HepG2 (cell line): Measurements from ENCODE around the gene ADAMTS4. TPM values are rescaled to one million over a fixed set of nuclear protein-coding genes. Genes with fewer than 3 reads are reported as not detected.

Source experiments
- ATAC-seq: fragments of 200-7000 bp; cut with Tn5 transposase; 3 replicates; pipeline ENCODE4 v1.9.1; 2020; ENCODE audit warnings: mild to moderate bottlenecking, moderate library complexity
- BruUV-seq: library from RNA; stranded (reverse); fragments of 400-500 nt; replicated peaks from 2 replicates; lab custom pipeline; 2021; lab: Mats Ljungman, UMichigan
- CTCF ChIA-PET: fragments of 300-600 bp; formaldehyde crosslinking; extraction: SDS; loops from one replicate; lab custom pipeline; 2021; ENCODE audit warnings: low total read pairs, inconsistent platforms, low intra/inter-chr PET ratio; lab: Yijun Ruan, JAX
- POLR2A ChIA-PET: fragments of 350-600 bp; sonication (Branson Sonifier 250); formaldehyde crosslinking; loops from one replicate; lab custom pipeline; 2020; ENCODE audit warnings: antibody characterized with exemption, inconsistent platforms; lab: Yijun Ruan, JAX
- DNase-seq: peaks from one replicate; pipeline ENCODE4 v3.0.0-alpha.2; 2015; ENCODE audit warnings: low spot score
- FAIRE-seq: peaks from 3 replicates; lab custom pipeline; 2011; peaks lifted over from hg19 to GRCh38; lab: Jason Lieb, UNC
- H2AFZ ChIP-seq: one replicate; pipeline ENCODE4 v1.6.1; 2011; ENCODE audit warnings: low read length, inconsistent platforms
- H3K27ac ChIP-seq: fragments of 300-600 bp; 3 replicates; pipeline ENCODE4 v1.8.0; 2011; ENCODE audit warnings: mixed run types, mild to moderate bottlenecking, mixed read lengths, low read length, inconsistent platforms; ENCODE audit not compliant: insufficient read depth; ENCODE audit errors: extremely low read length
- H3K27me3 ChIP-seq, 2 experiments: fragments of 200-600 bp in 1 of 2; 2 replicates in 1 of 2; 3 replicates in 1 of 2; pipeline versions ENCODE4 v1.6.0 to v1.8.0; 2011; ENCODE audit warnings: low read length in 2 of 2, mild to moderate bottlenecking in 2 of 2, moderate library complexity in 2 of 2, inconsistent platforms in 1 of 2; ENCODE audit not compliant: insufficient read depth in 2 of 2, control insufficient read depth in 1 of 2
- H3K36me3 ChIP-seq, 2 experiments: fragments of 200-600 bp in 1 of 2; replicated peaks in 1 of 2; 2 replicates in 1 of 2; 3 replicates in 1 of 2; pipeline versions ENCODE4 v1.5.1 to v1.8.0; 2011; ENCODE audit warnings: low read length in 2 of 2, inconsistent platforms in 1 of 2; ENCODE audit not compliant: insufficient read depth in 2 of 2, control insufficient read depth in 1 of 2
- H3K4me1 ChIP-seq: 2 replicates; pipeline ENCODE4 v1.5.1; 2012; ENCODE audit warnings: low read length, inconsistent platforms; ENCODE audit not compliant: insufficient read depth
- H3K4me2 ChIP-seq: 2 replicates; pipeline ENCODE4 v1.6.0; 2011; ENCODE audit warnings: low read depth, low read length, inconsistent platforms
- H3K4me3 ChIP-seq, 3 experiments: fragments of 200-600 bp in 1 of 3; sonication (generic), shearing (Covaris generic) in 1 of 3; replicated peaks in 1 of 3; 2 replicates each; pipeline ENCODE4 v1.5.1; 2011 to 2016; ENCODE audit warnings: low read length in 3 of 3, inconsistent platforms in 2 of 3, low read depth in 2 of 3, mild to moderate bottlenecking in 2 of 3, control low read depth in 1 of 3, mixed read lengths in 1 of 3; ENCODE audit not compliant: insufficient read depth in 1 of 3
- H3K79me2 ChIP-seq: one replicate; pipeline ENCODE4 v1.6.1; 2011; ENCODE audit warnings: low read length, inconsistent platforms; ENCODE audit not compliant: insufficient read depth
- H3K9ac ChIP-seq: 2 replicates; pipeline ENCODE4 v1.6.0; 2011; ENCODE audit warnings: mild to moderate bottlenecking, low read depth, low read length, inconsistent platforms; ENCODE audit not compliant: insufficient read depth
- H3K9me3 ChIP-seq: 2 replicates; pipeline ENCODE4 v1.5.1; 2012; ENCODE audit warnings: mild to moderate bottlenecking, low read length
- H4K20me1 ChIP-seq: 2 replicates; pipeline ENCODE4 v1.6.0; 2011; ENCODE audit warnings: inconsistent platforms, mild to moderate bottlenecking, low read length, moderate library complexity; ENCODE audit not compliant: insufficient read depth
- ATM ChIP-seq: fragments of 450-650 bp; IDR thresholded peaks from 2 replicates; pipeline ENCODE4 v1.7.1; 2017; ENCODE audit warnings: mild to moderate bottlenecking, borderline replicate concordance
- CHD2 ChIP-seq: IDR thresholded peaks from 2 replicates; pipeline ENCODE4 v1.6.1; 2011; ENCODE audit warnings: low read depth, low read length, improper control_type of control experiment
- ELF3 ChIP-seq: IDR thresholded peaks from 2 replicates; pipeline ENCODE4 v1.6.1; 2016; ENCODE audit warnings: missing genetic modification reagents, missing compliant biosample characterization
- FOXK1 ChIP-seq: sonication (generic); formaldehyde crosslinking; IDR thresholded peaks from 2 replicates; pipeline ENCODE4 v1.4.0; 2020; ENCODE audit warnings: low read depth, missing genetic modification reagents, borderline replicate concordance
- HNRNPUL1 ChIP-seq: fragments of 200-400 bp; formaldehyde crosslinking; IDR thresholded peaks from 2 replicates; pipeline ENCODE4 v1.6.1; 2017; ENCODE audit warnings: low read depth, mild to moderate bottlenecking, low read length, moderate library complexity
- KLF16 ChIP-seq, 2 experiments: sonication (generic) in 1 of 2; formaldehyde crosslinking in 1 of 2; IDR thresholded peaks; 2 replicates each; pipeline versions ENCODE4 v1.6.1 to v1.8.0; 2016 to 2023; ENCODE audit warnings: missing genetic modification reagents in 2 of 2, missing compliant biosample characterization in 1 of 2
- SRSF4 ChIP-seq: fragments of 200-400 bp; formaldehyde crosslinking; IDR thresholded peaks from one replicate; pipeline ENCODE4 v1.6.1; 2018; ENCODE audit warnings: mild to moderate bottlenecking, low read depth, low read length, moderate library complexity; ENCODE audit not compliant: poor library complexity, severe bottlenecking
- STAT5B ChIP-seq: sonication (generic); formaldehyde crosslinking; IDR thresholded peaks from 2 replicates; pipeline ENCODE4 v1.4.0; 2020; ENCODE audit warnings: missing genetic modification reagents
- ZNF101 ChIP-seq: sonication (generic); formaldehyde crosslinking; IDR thresholded peaks from 2 replicates; pipeline ENCODE4 v1.4.0; 2020; ENCODE audit warnings: mild to moderate bottlenecking, low read depth, missing genetic modification reagents, borderline replicate concordance
- ZNF234 ChIP-seq: sonication (generic); formaldehyde crosslinking; conservative IDR thresholded peaks from 2 replicates; pipeline ENCODE4 v1.5.1; 2020; ENCODE audit warnings: mild to moderate bottlenecking, missing genetic modification reagents
- ZNF547 ChIP-seq: sonication (generic); formaldehyde crosslinking; IDR thresholded peaks from 2 replicates; pipeline ENCODE4 v1.5.1; 2020; ENCODE audit warnings: mild to moderate bottlenecking, missing genetic modification reagents
- ZSCAN20 ChIP-seq: sonication (generic); formaldehyde crosslinking; IDR thresholded peaks from 2 replicates; pipeline ENCODE4 v1.4.0; 2020; ENCODE audit warnings: missing genetic modification reagents, mild to moderate bottlenecking, borderline replicate concordance
- WGBS: methylation state at CpG from one replicate; pipeline ENCODE4 v1.1.6; 2017; ENCODE audit warnings: low lambda C conversion rate; 5-methylcytosine and 5-hydroxymethylcytosine counted together
- in situ Hi-C: cut with HindIII; loops from 2 replicates; pipeline ENCODE4 v1.10.0; 2017; ENCODE audit warnings: low pct_unique_long_range_greater_than_20kb; ENCODE audit not compliant: extremely low pct_ligation_motif_present
- intact Hi-C: fragments of 100-400 bp; cut with micrococcal nuclease; formaldehyde crosslinking; loops from one replicate; pipeline ENCODE4 v1.10.0; 2022; ENCODE audit not compliant: unreplicated experiment
- polyA plus RNA-seq, 8 experiments: library from polyadenylated mRNA; depleted of rRNA in 3 of 8; stranded (reverse) in 7 of 8; unstranded in 1 of 8; fragments of >200 nt; fragmentation: Illumina TruSeq in 4 of 8; extraction: Trizol in 4 of 8; gene quantifications; 2 replicates each; pipeline versions ENCODE4 v1.2.1 to v1.2.3, GENCODE V29; 2011 to 2016; ENCODE audit warnings: low read depth in 4 of 8, missing spikeins in 1 of 8, mixed read lengths in 1 of 8; ENCODE audit not compliant: insufficient read depth in 1 of 8
- total RNA-seq, 5 experiments: library from RNA; depleted of rRNA; stranded (reverse); fragments of >200 nt; fragmentation: Illumina TruSeq; extraction: Trizol; gene quantifications; 2 replicates each; pipeline ENCODE4 v1.2.3, GENCODE V29; 2016; ENCODE audit warnings: low read depth in 1 of 5
- TF ChIP-seq, protein P1 (sequence below), 2 experiments: sonication (generic) in 1 of 2; formaldehyde crosslinking in 1 of 2; IDR thresholded peaks; 2 replicates each; pipeline versions ENCODE4 v1.4.0 to v1.6.1; 2018 to 2020; ENCODE audit warnings: missing genetic modification reagents in 2 of 2, borderline replicate concordance in 1 of 2, low read depth in 1 of 2, mild to moderate bottlenecking in 1 of 2, missing biosample characterization in 1 of 2
- TF ChIP-seq, protein P2 (sequence below): sonication (generic); formaldehyde crosslinking; IDR thresholded peaks from 2 replicates; pipeline ENCODE4 v1.5.1; 2020; ENCODE audit warnings: mild to moderate bottlenecking, moderate library complexity, missing genetic modification reagents
- TF ChIP-seq, protein P3 (sequence below): IDR thresholded peaks from 2 replicates; pipeline ENCODE4 v1.6.1; 2012; ENCODE audit warnings: low read length, improper control_type of control experiment

ADAMTS4 gene
- total and polyA plus RNA-seq, 2 of the 13 experiments (the other 11 are each of a cell fraction or from before 2014, with no cell fraction given) = 0.51 to 1.7 TPM

DNA sequence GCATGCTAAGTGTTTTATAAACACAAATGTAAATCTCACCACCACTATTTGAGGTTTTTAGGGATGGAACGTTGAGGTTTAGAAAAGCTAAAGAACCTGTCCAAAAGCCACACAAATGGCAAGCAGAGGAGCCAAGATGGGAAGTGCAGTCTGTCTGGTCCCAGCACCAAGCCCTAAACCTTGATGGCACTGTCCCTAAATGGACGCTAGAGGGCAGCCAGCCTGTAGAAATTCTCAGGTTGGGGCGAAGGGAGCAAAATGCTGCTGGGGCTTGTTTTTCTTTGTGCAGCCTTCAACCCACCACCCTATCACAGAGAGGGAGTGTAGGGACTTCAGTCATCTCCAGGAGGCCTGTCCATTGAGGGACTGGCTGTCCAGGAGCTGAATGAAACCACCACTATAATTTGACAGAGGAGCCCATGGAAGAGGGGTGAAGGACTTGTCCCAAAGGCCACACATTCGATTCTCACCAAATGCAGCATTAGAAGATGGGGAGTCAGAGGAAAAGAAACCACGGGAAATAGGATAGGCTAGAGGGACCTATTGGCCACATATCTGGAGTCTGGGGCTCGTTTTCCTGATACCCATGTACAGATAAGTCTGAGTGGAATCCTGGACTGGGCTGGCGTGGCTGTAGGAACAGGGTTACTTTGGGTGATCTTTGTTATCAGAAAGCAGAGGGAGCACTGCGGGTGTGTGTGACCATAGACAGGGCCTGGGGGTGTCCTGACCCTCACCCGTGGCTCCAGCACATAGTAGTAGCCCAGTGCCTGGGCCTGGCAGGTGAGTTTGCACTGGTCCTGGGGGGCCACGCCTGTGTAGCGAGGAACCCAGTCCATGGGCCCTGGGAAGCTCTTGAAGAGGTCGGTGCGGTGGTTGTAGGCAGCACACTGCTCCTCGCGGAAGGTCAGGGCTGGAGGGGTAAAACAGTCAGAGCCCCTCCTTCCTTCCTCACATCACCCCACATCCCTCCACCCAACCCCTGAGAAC, 6.1 kb downstream of the ADAMTS4 start:
- peak; percentile 85 for FAIRE-seq
- TF ChIP-seq ZNF234 (CRISPR knock-in tag) (no peak), ZNF101 (CRISPR knock-in tag) (no peak), CHD2 (no peak), FOXK1 (CRISPR knock-in tag) (peak; percentile 19; the same call in 1 of the 2 replicates), HNRNPUL1 (no peak), ZSCAN20 (CRISPR knock-in tag) (no peak), SRSF4 (no peak), ATM (no peak), STAT5B (no peak), KLF16 (CRISPR knock-in tag; IDR thresholded peaks at IDR 0.05) (no peak), ZNF547 (CRISPR knock-in tag) (peak; percentile 51; the same call in 1 of the 2 replicates), ELF3 (CRISPR knock-in tag) (no peak)
- TF ChIP-seq, protein P1, sequence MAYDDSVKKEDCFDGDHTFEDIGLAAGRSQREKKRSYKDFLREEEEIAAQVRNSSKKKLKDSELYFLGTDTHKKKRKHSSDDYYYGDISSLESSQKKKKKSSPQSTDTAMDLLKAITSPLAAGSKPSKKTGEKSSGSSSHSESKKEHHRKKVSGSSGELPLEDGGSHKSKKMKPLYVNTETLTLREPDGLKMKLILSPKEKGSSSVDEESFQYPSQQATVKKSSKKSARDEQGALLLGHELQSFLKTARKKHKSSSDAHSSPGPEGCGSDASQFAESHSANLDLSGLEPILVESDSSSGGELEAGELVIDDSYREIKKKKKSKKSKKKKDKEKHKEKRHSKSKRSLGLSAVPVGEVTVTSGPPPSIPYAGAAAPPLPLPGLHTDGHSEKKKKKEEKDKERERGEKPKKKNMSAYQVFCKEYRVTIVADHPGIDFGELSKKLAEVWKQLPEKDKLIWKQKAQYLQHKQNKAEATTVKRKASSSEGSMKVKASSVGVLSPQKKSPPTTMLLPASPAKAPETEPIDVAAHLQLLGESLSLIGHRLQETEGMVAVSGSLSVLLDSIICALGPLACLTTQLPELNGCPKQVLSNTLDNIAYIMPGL (CRISPR knock-in tag; IDR thresholded peaks at IDR 0.05; ENCODE audit: borderline replicate concordance in 1 of 2, low read depth in 1 of 2) = peak; percentile 24 to 29; a peak in 1 of 4 replicates
- TF ChIP-seq, protein P2, sequence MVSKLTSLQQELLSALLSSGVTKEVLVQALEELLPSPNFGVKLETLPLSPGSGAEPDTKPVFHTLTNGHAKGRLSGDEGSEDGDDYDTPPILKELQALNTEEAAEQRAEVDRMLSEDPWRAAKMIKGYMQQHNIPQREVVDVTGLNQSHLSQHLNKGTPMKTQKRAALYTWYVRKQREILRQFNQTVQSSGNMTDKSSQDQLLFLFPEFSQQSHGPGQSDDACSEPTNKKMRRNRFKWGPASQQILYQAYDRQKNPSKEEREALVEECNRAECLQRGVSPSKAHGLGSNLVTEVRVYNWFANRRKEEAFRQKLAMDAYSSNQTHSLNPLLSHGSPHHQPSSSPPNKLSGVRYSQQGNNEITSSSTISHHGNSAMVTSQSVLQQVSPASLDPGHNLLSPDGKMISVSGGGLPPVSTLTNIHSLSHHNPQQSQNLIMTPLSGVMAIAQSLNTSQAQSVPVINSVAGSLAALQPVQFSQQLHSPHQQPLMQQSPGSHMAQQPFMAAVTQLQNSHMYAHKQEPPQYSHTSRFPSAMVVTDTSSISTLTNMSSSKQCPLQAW (CRISPR knock-in tag) = no peak
- TF ChIP-seq, protein P3, sequence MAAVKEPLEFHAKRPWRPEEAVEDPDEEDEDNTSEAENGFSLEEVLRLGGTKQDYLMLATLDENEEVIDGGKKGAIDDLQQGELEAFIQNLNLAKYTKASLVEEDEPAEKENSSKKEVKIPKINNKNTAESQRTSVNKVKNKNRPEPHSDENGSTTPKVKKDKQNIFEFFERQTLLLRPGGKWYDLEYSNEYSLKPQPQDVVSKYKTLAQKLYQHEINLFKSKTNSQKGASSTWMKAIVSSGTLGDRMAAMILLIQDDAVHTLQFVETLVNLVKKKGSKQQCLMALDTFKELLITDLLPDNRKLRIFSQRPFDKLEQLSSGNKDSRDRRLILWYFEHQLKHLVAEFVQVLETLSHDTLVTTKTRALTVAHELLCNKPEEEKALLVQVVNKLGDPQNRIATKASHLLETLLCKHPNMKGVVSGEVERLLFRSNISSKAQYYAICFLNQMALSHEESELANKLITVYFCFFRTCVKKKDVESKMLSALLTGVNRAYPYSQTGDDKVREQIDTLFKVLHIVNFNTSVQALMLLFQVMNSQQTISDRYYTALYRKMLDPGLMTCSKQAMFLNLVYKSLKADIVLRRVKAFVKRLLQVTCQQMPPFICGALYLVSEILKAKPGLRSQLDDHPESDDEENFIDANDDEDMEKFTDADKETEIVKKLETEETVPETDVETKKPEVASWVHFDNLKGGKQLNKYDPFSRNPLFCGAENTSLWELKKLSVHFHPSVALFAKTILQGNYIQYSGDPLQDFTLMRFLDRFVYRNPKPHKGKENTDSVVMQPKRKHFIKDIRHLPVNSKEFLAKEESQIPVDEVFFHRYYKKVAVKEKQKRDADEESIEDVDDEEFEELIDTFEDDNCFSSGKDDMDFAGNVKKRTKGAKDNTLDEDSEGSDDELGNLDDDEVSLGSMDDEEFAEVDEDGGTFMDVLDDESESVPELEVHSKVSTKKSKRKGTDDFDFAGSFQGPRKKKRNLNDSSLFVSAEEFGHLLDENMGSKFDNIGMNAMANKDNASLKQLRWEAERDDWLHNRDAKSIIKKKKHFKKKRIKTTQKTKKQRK = no peak

More for the DNA sequence above, 6.1 kb downstream of the ADAMTS4 start:
- no peak overlapping the region for H2AFZ ChIP-seq
- H4K20me1 ChIP-seq = no peaks in the 10 kb centered on the region
- in situ Hi-C loops = no loop called here
- H3K9me3 ChIP-seq = no peaks in the 10 kb centered on the region
- no peaks in the 10 kb centered on the region; a peak in 1 of 5 replicates for H3K36me3 ChIP-seq
- BruUV-seq = no TSS peak
- ATAC-seq = peak; percentile 85
- WGBS = 51% methylated on average over 9 of the region's 15 CpGs
- no peak overlapping the region for H3K27ac ChIP-seq
- POLR2A ChIA-PET = interaction anchor here (1.1 kb wide), 1 partner anchor 10 kb away, joined by 5 read pairs; the partner anchor contains the start of gene NDUFS2
- H3K9ac ChIP-seq = no peak overlapping the region
- H3K4me3 ChIP-seq = no peak overlapping the region
- CTCF ChIA-PET = interaction anchor here (0.8 to 1.7 kb wide), 5 partner anchors 17 to 189 kb away, joined by 3 to 15 read pairs (median 7); partner anchors contain the start of gene TOMM40L
- H3K27me3 ChIP-seq = no peaks in the 10 kb centered on the region
- H3K79me2 ChIP-seq = no peaks in the 10 kb centered on the region
- peaks cover 30% of the 10 kb centered on the region for H3K4me1 ChIP-seq
- peak; percentile 72 for DNase-seq
- H3K4me2 ChIP-seq = no peak overlapping the region; the same call in 1 of the 2 replicates
- intact Hi-C loops = loop anchor here (1.0 to 2.0 kb wide), 2 partner anchors 182 to 190 kb away; no protein-coding TSS in a partner anchor
